HG03575 (cell line): ENCODE data around the gene AQP12A.

ENCODE experiments used
- ATAC-seq: cut with Tn5 transposase; IDR thresholded peaks from one replicate; pipeline ENCODE4 v1.9.1; 2021; ENCODE audit not compliant: unreplicated experiment, insufficient number of reproducible peaks, low FRiP score; ENCODE audit errors: extremely low read depth

AQP12A gene

GRCh38 chr2:240718896-240719490 is 27.3 kb downstream of the AQP12A start:
- ATAC-seq: no peak

- no peak for ATAC-seq
These were observed 28.2 kb downstream of the AQP12A start for GRCh38 chr2:240719676-240720545.

GRCh38 chr2:240720686-240721595 is 29.3 kb downstream of the AQP12A start:
- no peak for ATAC-seq

- ATAC-seq: no peak
These were observed 30.0 kb downstream of the AQP12A start for GRCh38 chr2:240721596-240722180.

GRCh38 chr2:240722376-240722775 is 30.7 kb downstream of the AQP12A start:
- ATAC-seq: no peak

- ATAC-seq: no peak
These were observed 31.4 kb downstream of the AQP12A start for GRCh38 chr2:240722796-240723735.

- no peak for ATAC-seq
These were observed 32.2 kb downstream of the AQP12A start for GRCh38 chr2:240723851-240724250.

- ATAC-seq: no peak
These were observed 32.8 kb downstream of the AQP12A start for GRCh38 chr2:240724431-240724830.

- no peak for ATAC-seq
These were observed 33.6 kb downstream of the AQP12A start for GRCh38 chr2:240725266-240725665.

GRCh38 chr2:240725671-240726070 is 34.0 kb downstream of the AQP12A start:
- no peak for ATAC-seq

GRCh38 chr2:240726876-240727275 is 35.2 kb downstream of the AQP12A start:
- no peak for ATAC-seq

GRCh38 chr2:240727439-240727838 is 35.8 kb downstream of the AQP12A start:
- ATAC-seq: no peak

GRCh38 chr2:240727913-240728312 is 36.2 kb downstream of the AQP12A start:
- no peak for ATAC-seq

GRCh38 chr2:240728361-240728760 is 36.7 kb downstream of the AQP12A start:
- no peak for ATAC-seq

- ATAC-seq: no peak
These were observed 37.2 kb downstream of the AQP12A start for GRCh38 chr2:240728827-240729226.

GRCh38 chr2:240730501-240731177 is 39.0 kb downstream of the AQP12A start:
- ATAC-seq: no peak

GRCh38 chr2:240731178-240731545 is 39.5 kb downstream of the AQP12A start:
- ATAC-seq: no peak

GRCh38 chr2:240732184-240732583 is 40.5 kb downstream of the AQP12A start:
- no peak for ATAC-seq
